Stimulated activated CD4-positive, alpha-beta T cell treated with anti-CD3 and anti-CD28 coated beads, TNF-alpha, amount 100 ng/mL, for 48 hours (primary cell): Measurements from ENCODE around the gene ITPKB.
"Not testable (repeated sequence)": the region's sequence is repeated elsewhere in the genome, so short reads cannot be mapped to it uniquely, and the experiment has no call there.

Experiments used
- DNase-seq, 3 donors: peaks; one replicate each; pipeline ENCODE4 v3.0.0-alpha.2; 2020; ENCODE audit warnings: low read depth in 3 of 3

ITPKB gene

GRCh38 chr1:226738995-226739695, at the start of gene ITPKB:
TSS of gene ITPKB (minus strand) at chr1:226739282. CDS start at chr1:226737458, 1,824 bp downstream.
- no peak for DNase-seq

GRCh38 chr1:226787638-226788037, 48.6 kb upstream of the ITPKB start:
- no peak for DNase-seq

- DNase-seq = no peak
Observed at GRCh38 chr1:226787071-226787470, 48.0 kb upstream of the ITPKB start.

- DNase-seq = no peak
Observed at GRCh38 chr1:226786550-226786949, 47.5 kb upstream of the ITPKB start.

GRCh38 chr1:226785805-226786204, 46.7 kb upstream of the ITPKB start:
- no peak for DNase-seq

GRCh38 chr1:226784081-226785049, 45.3 kb upstream of the ITPKB start:
- no peak for DNase-seq

GRCh38 chr1:226782845-226783601, 43.9 kb upstream of the ITPKB start:
- DNase-seq = no peak

GRCh38 chr1:226781937-226782609, 43.0 kb upstream of the ITPKB start:
- no peak for DNase-seq

GRCh38 chr1:226779561-226779960, 40.5 kb upstream of the ITPKB start:
- no peak for DNase-seq

GRCh38 chr1:226778657-226779058, 39.6 kb upstream of the ITPKB start:
- DNase-seq = no peak

- no peak for DNase-seq
Observed at GRCh38 chr1:226776975-226777374, 37.9 kb upstream of the ITPKB start.

- no peak for DNase-seq
Observed at GRCh38 chr1:226776066-226776465, 37.0 kb upstream of the ITPKB start.

- no peak for DNase-seq
Observed at GRCh38 chr1:226772446-226773139, 33.5 kb upstream of the ITPKB start.

- DNase-seq = not testable (repeated sequence)
Observed at GRCh38 chr1:226767170-226767569, 28.1 kb upstream of the ITPKB start.

- no peak for DNase-seq
Observed at GRCh38 chr1:226766565-226766964, 27.5 kb upstream of the ITPKB start.

- no peak for DNase-seq
Observed at GRCh38 chr1:226764533-226764932, 25.5 kb upstream of the ITPKB start.

- DNase-seq = peak; percentile 10 to 29 (median 27)
Observed at GRCh38 chr1:226763905-226764264, 24.8 kb upstream of the ITPKB start.

GRCh38 chr1:226762988-226763904, 24.2 kb upstream of the ITPKB start:
- DNase-seq = no peak

GRCh38 chr1:226762055-226762454, 23.0 kb upstream of the ITPKB start:
- DNase-seq = no peak

GRCh38 chr1:226761322-226761721, 22.2 kb upstream of the ITPKB start:
- DNase-seq = no peak
